HepG2 (cell line): ENCODE measurements around the gene SIK2.

Experiments used
- MAFK ChIP-seq, 2 experiments: IDR thresholded peaks in 1 of 2; conservative IDR thresholded peaks in 1 of 2; 2 replicates each; pipeline ENCODE4 v1.6.1; 2011; ENCODE audit warnings: improper control_type of control experiment in 2 of 2, low read length in 2 of 2
- NR2F2 ChIP-seq: IDR thresholded peaks from 2 replicates; pipeline ENCODE4 v1.6.1; 2012; ENCODE audit warnings: low read depth, inconsistent platforms, borderline replicate concordance
- POLR2AphosphoS5 ChIP-seq: IDR thresholded peaks from 2 replicates; pipeline ENCODE4 v1.6.1; 2012; ENCODE audit warnings: low read depth, low read length
- RBM22 ChIP-seq: fragments of 200-400 bp; formaldehyde crosslinking; optimal IDR thresholded peaks from 2 replicates; pipeline ENCODE3; 2017; ENCODE audit warnings: mild to moderate bottlenecking, low read length, moderate library complexity
- ZNF782 ChIP-seq: sonication (generic); formaldehyde crosslinking; IDR thresholded peaks from 2 replicates; pipeline ENCODE4 v1.4.0; 2020; ENCODE audit warnings: missing genetic modification reagents, mild to moderate bottlenecking, borderline replicate concordance
- TF ChIP-seq, protein P1 (sequence below): sonication (generic); formaldehyde crosslinking; IDR thresholded peaks from 2 replicates; pipeline ENCODE4 v1.5.1; 2020; ENCODE audit warnings: missing genetic modification reagents, mild to moderate bottlenecking, borderline replicate concordance
- TF ChIP-seq, protein P2 (sequence below): sonication (generic); formaldehyde crosslinking; IDR thresholded peaks from 2 replicates; pipeline ENCODE4 v1.5.0; 2020; ENCODE audit warnings: mild to moderate bottlenecking, missing genetic modification reagents, moderate library complexity

DNA sequence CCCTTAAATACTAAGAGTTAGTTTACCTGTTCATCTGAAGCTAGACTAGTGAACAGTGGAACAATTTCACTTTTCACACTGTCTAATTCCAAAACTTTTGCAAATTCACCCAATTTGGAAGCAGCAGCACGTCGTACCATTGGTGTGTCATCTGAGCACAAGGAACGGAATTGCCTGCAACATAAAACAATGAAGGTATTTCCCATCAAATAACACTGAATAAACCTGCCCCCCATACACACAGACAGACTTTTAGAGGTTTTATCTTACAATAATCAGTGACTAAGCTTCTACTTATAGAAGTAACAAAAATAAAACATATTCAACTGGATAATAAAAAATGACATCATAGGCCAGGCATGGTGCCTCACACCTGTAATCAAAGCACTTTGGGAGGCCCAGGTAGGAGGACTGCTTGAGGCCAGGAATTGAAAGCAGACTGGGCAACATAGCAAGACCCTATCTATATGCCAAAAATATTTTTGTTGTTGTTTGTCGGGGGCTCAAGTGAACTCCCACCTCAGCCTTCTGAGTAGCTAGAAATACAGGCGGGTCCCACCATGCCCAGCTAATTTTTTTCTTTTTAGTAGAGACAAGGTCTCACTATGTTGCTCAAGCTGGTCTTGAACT lies 157.6 kb downstream of the SIK2 start:
- TF ChIP-seq NR2F2 (no peak), POLR2AphosphoS5 (no peak), MAFK (conservative IDR thresholded peaks at IDR 0.05 in 1 of 2, IDR thresholded peaks at IDR 0.05 in 1 of 2; ENCODE audit: low read length in 2 of 2) (no peak), RBM22 (no peak), ZNF782 (CRISPR knock-in tag) (no peak)
- TF ChIP-seq, protein P1, sequence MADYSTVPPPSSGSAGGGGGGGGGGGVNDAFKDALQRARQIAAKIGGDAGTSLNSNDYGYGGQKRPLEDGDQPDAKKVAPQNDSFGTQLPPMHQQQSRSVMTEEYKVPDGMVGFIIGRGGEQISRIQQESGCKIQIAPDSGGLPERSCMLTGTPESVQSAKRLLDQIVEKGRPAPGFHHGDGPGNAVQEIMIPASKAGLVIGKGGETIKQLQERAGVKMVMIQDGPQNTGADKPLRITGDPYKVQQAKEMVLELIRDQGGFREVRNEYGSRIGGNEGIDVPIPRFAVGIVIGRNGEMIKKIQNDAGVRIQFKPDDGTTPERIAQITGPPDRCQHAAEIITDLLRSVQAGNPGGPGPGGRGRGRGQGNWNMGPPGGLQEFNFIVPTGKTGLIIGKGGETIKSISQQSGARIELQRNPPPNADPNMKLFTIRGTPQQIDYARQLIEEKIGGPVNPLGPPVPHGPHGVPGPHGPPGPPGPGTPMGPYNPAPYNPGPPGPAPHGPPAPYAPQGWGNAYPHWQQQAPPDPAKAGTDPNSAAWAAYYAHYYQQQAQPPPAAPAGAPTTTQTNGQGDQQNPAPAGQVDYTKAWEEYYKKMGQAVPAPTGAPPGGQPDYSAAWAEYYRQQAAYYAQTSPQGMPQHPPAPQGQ (CRISPR knock-in tag) = no peak
- TF ChIP-seq, protein P2, sequence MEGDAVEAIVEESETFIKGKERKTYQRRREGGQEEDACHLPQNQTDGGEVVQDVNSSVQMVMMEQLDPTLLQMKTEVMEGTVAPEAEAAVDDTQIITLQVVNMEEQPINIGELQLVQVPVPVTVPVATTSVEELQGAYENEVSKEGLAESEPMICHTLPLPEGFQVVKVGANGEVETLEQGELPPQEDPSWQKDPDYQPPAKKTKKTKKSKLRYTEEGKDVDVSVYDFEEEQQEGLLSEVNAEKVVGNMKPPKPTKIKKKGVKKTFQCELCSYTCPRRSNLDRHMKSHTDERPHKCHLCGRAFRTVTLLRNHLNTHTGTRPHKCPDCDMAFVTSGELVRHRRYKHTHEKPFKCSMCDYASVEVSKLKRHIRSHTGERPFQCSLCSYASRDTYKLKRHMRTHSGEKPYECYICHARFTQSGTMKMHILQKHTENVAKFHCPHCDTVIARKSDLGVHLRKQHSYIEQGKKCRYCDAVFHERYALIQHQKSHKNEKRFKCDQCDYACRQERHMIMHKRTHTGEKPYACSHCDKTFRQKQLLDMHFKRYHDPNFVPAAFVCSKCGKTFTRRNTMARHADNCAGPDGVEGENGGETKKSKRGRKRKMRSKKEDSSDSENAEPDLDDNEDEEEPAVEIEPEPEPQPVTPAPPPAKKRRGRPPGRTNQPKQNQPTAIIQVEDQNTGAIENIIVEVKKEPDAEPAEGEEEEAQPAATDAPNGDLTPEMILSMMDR (CRISPR knock-in tag) = no peak
